ENCODE data around the gene KCNAB3. TPM values are rescaled to one million over a fixed set of nuclear protein-coding genes. Genes with fewer than 3 reads are reported as not detected.

KCNAB3 gene
- total RNA-seq, 2 donors from 2014 or later, result 5.9 to 8.4 TPM

- no peaks in the 10 kb centered on the region for H3K27me3 Mint-ChIP-seq
- no peak overlapping the region for H3K4me3 Mint-ChIP-seq
- peaks cover 17% of the 10 kb centered on the region for H3K4me1 Mint-ChIP-seq
- ATAC-seq, result peak; percentile 0
- peaks cover 8% of the 10 kb centered on the region for H3K36me3 Mint-ChIP-seq (ENCODE audit: low read depth)
- H3K9me3 ChIP-seq (ENCODE audit: control insufficient read depth, low read length, poor library complexity, severe bottlenecking), result no peaks in the 10 kb centered on the region
- DNase-seq, result no peak
- no peak overlapping the region for H3K27ac Mint-ChIP-seq
Observed at GRCh38 chr17:7887038-7887481, 42.6 kb downstream of the KCNAB3 start.

- no peak overlapping the region for H3K27ac Mint-ChIP-seq
- H3K9me3 ChIP-seq (ENCODE audit: control insufficient read depth, low read length, poor library complexity, severe bottlenecking), result no peaks in the 10 kb centered on the region
- H3K4me3 Mint-ChIP-seq, result no peak overlapping the region
- H3K27me3 Mint-ChIP-seq, result no peaks in the 10 kb centered on the region
- peak; percentile 27 for ATAC-seq
- peak; percentile 36 to 65 (median 43) for DNase-seq
- peaks cover 8% of the 10 kb centered on the region for H3K36me3 Mint-ChIP-seq (ENCODE audit: low read depth)
- peaks cover 17% of the 10 kb centered on the region for H3K4me1 Mint-ChIP-seq
Observed at GRCh38 chr17:7886227-7887037, 43.2 kb downstream of the KCNAB3 start.

DNA sequence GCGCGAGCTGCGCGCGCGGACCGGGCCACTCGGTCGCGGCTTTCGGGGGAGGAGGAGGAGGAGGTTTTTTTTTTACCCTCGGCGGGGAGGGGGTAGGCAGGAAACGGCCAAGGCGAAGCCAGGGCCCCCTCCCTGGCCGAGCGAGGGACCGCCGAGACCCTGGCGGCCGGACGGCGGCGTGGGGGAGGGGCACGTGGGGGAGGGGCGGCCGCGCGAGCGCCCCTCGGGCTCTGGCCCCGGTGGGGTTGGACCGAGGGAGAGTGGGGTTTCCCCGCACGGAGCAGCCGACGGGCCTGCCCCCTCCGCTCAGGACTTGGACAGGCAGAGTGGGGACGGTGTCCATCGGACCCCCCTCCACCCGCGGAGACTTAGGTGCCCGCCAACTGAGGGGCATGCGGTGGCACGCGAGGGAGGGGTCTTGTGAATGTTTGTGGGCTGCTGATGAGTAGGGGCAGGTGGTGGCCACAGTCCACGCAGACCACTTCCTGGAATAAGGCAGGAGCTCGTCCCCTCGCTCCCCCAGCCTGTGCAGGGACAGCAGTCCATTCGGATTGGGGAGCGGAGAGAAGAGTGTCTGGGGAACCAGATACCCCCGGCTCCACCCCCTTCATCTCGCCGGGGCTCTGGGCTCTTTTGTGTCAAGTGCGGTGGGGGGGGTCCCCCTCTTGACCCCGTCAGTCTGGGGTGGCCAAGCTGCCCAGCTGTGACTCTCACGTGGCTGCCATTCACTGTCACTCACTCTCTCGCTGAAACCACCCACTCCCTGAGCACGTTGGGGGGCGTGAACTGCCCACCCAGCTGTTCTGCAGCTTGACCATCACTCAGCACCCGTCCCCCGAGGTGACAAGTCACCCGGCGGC lies 44.1 kb downstream of the KCNAB3 start:
- no peak for ATAC-seq
- DNase-seq, result peak; percentile 16 to 32 (median 20)
- H3K27me3 Mint-ChIP-seq, result no peaks in the 10 kb centered on the region
- peaks cover 17% of the 10 kb centered on the region for H3K4me1 Mint-ChIP-seq
- H3K9me3 ChIP-seq (ENCODE audit: control insufficient read depth, low read length, poor library complexity, severe bottlenecking), result no peaks in the 10 kb centered on the region
- no peak overlapping the region for H3K27ac Mint-ChIP-seq
- H3K36me3 Mint-ChIP-seq (ENCODE audit: low read depth), result peaks cover 6% of the 10 kb centered on the region
- H3K4me3 Mint-ChIP-seq, result no peak overlapping the region

DNA sequence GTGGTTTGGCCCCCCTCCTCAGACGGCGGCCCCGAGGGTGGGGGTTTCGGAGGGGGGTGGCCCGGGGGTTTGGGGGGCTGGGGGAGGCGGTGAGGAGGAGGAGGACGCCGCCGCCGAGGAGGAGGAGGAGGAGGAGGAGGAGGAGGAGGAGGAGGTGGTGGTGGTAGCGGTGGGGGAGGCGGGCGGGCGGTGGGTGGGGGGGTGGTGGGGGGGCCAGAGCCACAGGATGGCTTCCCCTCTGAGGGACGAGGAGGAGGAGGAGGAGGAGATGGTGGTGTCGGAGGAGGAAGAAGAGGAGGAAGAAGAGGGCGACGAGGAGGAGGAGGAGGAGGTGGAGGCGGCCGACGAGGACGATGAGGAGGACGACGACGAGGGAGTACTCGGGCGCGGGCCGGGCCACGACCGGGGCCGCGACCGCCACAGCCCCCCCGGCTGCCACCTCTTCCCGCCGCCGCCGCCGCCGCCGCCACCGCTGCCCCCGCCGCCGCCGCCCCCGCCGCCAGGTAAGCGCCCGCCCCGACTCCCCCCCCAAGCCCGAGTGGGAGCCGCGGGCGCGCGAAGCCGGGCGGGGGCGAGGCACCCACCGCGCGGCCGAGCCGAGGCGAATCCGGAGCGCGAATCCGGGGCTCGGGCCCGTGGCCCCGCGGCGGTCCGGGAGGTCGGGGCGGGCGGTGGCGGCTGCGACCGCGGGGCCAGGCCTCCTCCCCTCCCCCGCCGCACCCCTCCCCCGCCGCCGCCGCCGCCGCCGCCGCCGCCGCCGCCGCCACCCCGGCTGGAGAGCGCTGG lies 44.9 kb downstream of the KCNAB3 start:
- DNase-seq, result peak; percentile 12 to 41 (median 40)
- H3K9me3 ChIP-seq (ENCODE audit: control insufficient read depth, low read length, poor library complexity, severe bottlenecking), result no peaks in the 10 kb centered on the region
- peaks cover 12% of the 10 kb centered on the region for H3K4me1 Mint-ChIP-seq
- H3K27ac Mint-ChIP-seq, result no peak overlapping the region
- H3K27me3 Mint-ChIP-seq, result no peaks in the 10 kb centered on the region
- peak overlapping the region; percentile 87 for H3K4me3 Mint-ChIP-seq
- H3K36me3 Mint-ChIP-seq (ENCODE audit: low read depth), result peaks cover 3% of the 10 kb centered on the region
- ATAC-seq, result no peak

- Mint-ChIP-seq H3K27me3 (no peaks in the 10 kb centered on the region), H3K27ac (no peak overlapping the region), H3K36me3 (ENCODE audit: low read depth) (peaks cover 3% of the 10 kb centered on the region), H3K4me3 (peak overlapping the region; percentile 87), H3K4me1 (peaks cover 9% of the 10 kb centered on the region)
- ATAC-seq, result no peak
- DNase-seq, result peak in 1 of 3 donors; percentile 26
- H3K9me3 ChIP-seq (ENCODE audit: control insufficient read depth, low read length, poor library complexity, severe bottlenecking), result no peaks in the 10 kb centered on the region
Observed at GRCh38 chr17:7883781-7884386, 45.8 kb downstream of the KCNAB3 start.

- Mint-ChIP-seq H3K36me3 (ENCODE audit: low read depth) (peaks cover 3% of the 10 kb centered on the region), H3K4me3 (no peak overlapping the region), H3K4me1 (peaks cover 9% of the 10 kb centered on the region), H3K27ac (no peak overlapping the region), H3K27me3 (no peaks in the 10 kb centered on the region)
- H3K9me3 ChIP-seq (ENCODE audit: control insufficient read depth, low read length, poor library complexity, severe bottlenecking), result no peaks in the 10 kb centered on the region
- ATAC-seq, result no peak
- no peak for DNase-seq
Observed at GRCh38 chr17:7882629-7883028, 47.0 kb downstream of the KCNAB3 start.

GRCh38 chr17:7882068-7882467 lies 47.6 kb downstream of the KCNAB3 start:
- H3K9me3 ChIP-seq (ENCODE audit: control insufficient read depth, low read length, poor library complexity, severe bottlenecking), result no peaks in the 10 kb centered on the region
- H3K36me3 Mint-ChIP-seq (ENCODE audit: low read depth), result peaks cover 3% of the 10 kb centered on the region
- no peak overlapping the region for H3K27ac Mint-ChIP-seq
- no peaks in the 10 kb centered on the region for H3K27me3 Mint-ChIP-seq
- ATAC-seq (no peak), DNase-seq (no peak)
- no peak overlapping the region for H3K4me3 Mint-ChIP-seq
- peaks cover 10% of the 10 kb centered on the region for H3K4me1 Mint-ChIP-seq

- no peaks in the 10 kb centered on the region for H3K9me3 ChIP-seq (ENCODE audit: control insufficient read depth, low read length, poor library complexity, severe bottlenecking)
- DNase-seq, result no peak
- peaks cover 9% of the 10 kb centered on the region for H3K4me1 Mint-ChIP-seq
- peaks cover 4% of the 10 kb centered on the region for H3K36me3 Mint-ChIP-seq (ENCODE audit: low read depth)
- no peak overlapping the region for H3K4me3 Mint-ChIP-seq
- H3K27me3 Mint-ChIP-seq, result no peaks in the 10 kb centered on the region
- ATAC-seq, result no peak
- H3K27ac Mint-ChIP-seq, result no peak overlapping the region
Observed at GRCh38 chr17:7881276-7882054, 48.2 kb downstream of the KCNAB3 start.

DNA sequence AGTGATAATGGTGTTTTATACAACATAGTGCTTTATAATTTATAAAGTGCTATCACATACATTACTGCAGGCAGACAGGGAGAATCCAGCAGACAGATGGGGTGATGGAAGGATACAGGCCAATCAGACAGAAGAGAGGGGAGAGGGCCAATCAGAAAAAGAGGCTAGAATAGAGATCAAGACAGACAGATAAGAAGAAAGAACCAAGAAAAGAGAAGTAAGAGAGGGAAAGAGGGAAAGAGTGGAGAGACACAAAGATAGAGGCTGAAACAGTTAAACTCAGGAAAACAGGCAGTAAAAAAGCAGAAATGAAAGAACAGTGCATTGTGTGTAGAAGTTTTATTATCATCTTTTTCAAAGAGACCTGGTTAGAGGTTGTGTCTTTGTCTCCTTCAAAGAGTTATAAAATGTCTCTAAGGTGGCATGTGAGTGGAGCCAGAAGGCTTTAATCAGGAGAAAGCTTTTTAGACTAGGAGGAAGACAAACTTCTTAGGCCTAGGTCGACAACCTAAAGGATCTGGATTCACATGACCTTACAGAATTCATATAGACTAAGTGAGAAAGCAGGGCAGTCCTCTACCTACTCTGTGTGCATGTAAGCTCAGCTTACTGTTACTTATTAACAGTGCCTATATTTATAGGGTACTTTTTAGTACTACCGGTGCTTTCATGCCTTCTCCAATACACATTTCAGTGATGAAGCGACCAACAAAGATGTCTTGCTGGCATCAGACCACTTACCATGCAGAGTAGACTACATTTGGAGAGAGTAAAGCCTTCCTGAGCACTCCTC lies 49.4 kb downstream of the KCNAB3 start:
- DNase-seq (no peak), ATAC-seq (no peak)
- H3K9me3 ChIP-seq (ENCODE audit: control insufficient read depth, low read length, poor library complexity, severe bottlenecking), result no peaks in the 10 kb centered on the region
- no peak overlapping the region for H3K4me3 Mint-ChIP-seq
- H3K27ac Mint-ChIP-seq, result no peak overlapping the region
- no peaks in the 10 kb centered on the region for H3K27me3 Mint-ChIP-seq
- peaks cover 11% of the 10 kb centered on the region for H3K4me1 Mint-ChIP-seq
- peaks cover 5% of the 10 kb centered on the region for H3K36me3 Mint-ChIP-seq (ENCODE audit: low read depth)

GRCh38 chr17:7878234-7878633 lies 51.4 kb downstream of the KCNAB3 start:
- Mint-ChIP-seq H3K27ac (no peak overlapping the region), H3K4me1 (peaks cover 23% of the 10 kb centered on the region), H3K4me3 (no peak overlapping the region), H3K36me3 (ENCODE audit: low read depth) (peaks cover 11% of the 10 kb centered on the region), H3K27me3 (no peaks in the 10 kb centered on the region)
- ATAC-seq (no peak), DNase-seq (no peak)
- no peaks in the 10 kb centered on the region for H3K9me3 ChIP-seq (ENCODE audit: control insufficient read depth, low read length, poor library complexity, severe bottlenecking)

- H3K4me1 Mint-ChIP-seq, result peaks cover 27% of the 10 kb centered on the region
- DNase-seq (no peak), ATAC-seq (no peak)
- peak overlapping the region; percentile 79 for H3K27ac Mint-ChIP-seq
- H3K4me3 Mint-ChIP-seq, result no peak overlapping the region
- no peaks in the 10 kb centered on the region for H3K9me3 ChIP-seq (ENCODE audit: control insufficient read depth, low read length, poor library complexity, severe bottlenecking)
- no peaks in the 10 kb centered on the region for H3K27me3 Mint-ChIP-seq
- peaks cover 11% of the 10 kb centered on the region for H3K36me3 Mint-ChIP-seq (ENCODE audit: low read depth)
Observed at GRCh38 chr17:7875804-7876370, 53.8 kb downstream of the KCNAB3 start.

Measured in T-helper 17 cell (primary cell).